ENCODE measurements around the gene CCNI. TPM values are rescaled to one million over a fixed set of nuclear protein-coding genes. Genes with fewer than 3 reads are reported as not detected.

The CCNI gene
- total RNA-seq, 1 experiment from 2014 or later = 213 TPM

DNA sequence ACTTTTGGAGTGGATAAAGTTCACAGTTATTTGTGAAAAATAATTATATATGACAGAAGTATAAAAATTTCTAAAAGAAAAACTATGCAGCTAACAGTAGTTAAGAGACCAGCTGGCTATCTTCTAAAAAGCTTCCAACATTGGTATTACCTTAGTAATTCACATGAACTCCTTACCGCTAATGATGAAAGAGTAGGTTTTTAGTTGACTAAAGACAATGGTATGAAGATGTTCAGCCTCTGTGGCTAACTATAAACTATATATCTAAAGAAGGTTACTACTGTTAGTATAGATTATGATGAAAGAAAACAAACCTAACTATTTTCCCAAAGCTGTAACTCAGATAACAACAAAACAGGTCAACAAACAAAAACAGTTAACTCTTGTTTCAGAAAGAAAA lies 10.4 kb downstream of the CCNI start (continued):
- TF ChIP-seq, protein P1, sequence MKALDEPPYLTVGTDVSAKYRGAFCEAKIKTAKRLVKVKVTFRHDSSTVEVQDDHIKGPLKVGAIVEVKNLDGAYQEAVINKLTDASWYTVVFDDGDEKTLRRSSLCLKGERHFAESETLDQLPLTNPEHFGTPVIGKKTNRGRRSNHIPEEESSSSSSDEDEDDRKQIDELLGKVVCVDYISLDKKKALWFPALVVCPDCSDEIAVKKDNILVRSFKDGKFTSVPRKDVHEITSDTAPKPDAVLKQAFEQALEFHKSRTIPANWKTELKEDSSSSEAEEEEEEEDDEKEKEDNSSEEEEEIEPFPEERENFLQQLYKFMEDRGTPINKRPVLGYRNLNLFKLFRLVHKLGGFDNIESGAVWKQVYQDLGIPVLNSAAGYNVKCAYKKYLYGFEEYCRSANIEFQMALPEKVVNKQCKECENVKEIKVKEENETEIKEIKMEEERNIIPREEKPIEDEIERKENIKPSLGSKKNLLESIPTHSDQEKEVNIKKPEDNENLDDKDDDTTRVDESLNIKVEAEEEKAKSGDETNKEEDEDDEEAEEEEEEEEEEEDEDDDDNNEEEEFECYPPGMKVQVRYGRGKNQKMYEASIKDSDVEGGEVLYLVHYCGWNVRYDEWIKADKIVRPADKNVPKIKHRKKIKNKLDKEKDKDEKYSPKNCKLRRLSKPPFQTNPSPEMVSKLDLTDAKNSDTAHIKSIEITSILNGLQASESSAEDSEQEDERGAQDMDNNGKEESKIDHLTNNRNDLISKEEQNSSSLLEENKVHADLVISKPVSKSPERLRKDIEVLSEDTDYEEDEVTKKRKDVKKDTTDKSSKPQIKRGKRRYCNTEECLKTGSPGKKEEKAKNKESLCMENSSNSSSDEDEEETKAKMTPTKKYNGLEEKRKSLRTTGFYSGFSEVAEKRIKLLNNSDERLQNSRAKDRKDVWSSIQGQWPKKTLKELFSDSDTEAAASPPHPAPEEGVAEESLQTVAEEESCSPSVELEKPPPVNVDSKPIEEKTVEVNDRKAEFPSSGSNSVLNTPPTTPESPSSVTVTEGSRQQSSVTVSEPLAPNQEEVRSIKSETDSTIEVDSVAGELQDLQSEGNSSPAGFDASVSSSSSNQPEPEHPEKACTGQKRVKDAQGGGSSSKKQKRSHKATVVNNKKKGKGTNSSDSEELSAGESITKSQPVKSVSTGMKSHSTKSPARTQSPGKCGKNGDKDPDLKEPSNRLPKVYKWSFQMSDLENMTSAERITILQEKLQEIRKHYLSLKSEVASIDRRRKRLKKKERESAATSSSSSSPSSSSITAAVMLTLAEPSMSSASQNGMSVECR (CRISPR knock-in tag; IDR thresholded peaks at IDR 0.05; ENCODE audit: borderline replicate concordance) = no peak
- TF ChIP-seq, protein P2, sequence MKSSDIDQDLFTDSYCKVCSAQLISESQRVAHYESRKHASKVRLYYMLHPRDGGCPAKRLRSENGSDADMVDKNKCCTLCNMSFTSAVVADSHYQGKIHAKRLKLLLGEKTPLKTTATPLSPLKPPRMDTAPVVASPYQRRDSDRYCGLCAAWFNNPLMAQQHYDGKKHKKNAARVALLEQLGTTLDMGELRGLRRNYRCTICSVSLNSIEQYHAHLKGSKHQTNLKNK (CRISPR knock-in tag; IDR thresholded peaks at IDR 0.05) = no peak
- TF ChIP-seq, protein P3, sequence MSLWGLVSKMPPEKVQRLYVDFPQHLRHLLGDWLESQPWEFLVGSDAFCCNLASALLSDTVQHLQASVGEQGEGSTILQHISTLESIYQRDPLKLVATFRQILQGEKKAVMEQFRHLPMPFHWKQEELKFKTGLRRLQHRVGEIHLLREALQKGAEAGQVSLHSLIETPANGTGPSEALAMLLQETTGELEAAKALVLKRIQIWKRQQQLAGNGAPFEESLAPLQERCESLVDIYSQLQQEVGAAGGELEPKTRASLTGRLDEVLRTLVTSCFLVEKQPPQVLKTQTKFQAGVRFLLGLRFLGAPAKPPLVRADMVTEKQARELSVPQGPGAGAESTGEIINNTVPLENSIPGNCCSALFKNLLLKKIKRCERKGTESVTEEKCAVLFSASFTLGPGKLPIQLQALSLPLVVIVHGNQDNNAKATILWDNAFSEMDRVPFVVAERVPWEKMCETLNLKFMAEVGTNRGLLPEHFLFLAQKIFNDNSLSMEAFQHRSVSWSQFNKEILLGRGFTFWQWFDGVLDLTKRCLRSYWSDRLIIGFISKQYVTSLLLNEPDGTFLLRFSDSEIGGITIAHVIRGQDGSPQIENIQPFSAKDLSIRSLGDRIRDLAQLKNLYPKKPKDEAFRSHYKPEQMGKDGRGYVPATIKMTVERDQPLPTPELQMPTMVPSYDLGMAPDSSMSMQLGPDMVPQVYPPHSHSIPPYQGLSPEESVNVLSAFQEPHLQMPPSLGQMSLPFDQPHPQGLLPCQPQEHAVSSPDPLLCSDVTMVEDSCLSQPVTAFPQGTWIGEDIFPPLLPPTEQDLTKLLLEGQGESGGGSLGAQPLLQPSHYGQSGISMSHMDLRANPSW (CRISPR knock-in tag; conservative IDR thresholded peaks at IDR 0.05; ENCODE audit: low read depth) = no peak
- TF ChIP-seq NFATC4 (CRISPR knock-in tag; IDR thresholded peaks at IDR 0.05) = no peak

DNA sequence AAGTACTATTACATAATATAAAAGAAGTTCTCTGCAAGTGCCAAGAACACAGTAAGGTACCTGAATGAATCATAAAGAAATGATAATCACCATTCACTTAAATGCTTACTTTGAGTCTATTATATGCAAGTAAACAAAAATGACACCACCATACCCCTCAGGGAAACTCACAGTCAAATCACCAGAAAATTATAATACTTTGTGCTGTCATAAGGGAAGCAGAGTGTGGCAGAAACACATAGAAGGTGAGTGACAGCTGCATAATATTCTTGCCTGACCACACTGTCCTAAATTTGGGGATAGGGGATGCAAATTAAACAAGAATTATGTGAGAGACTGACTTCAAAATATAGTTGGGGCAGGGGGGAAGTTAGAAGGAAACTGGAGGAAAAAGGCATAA lies 12.9 kb downstream of the CCNI start:
- no peak for DNase-seq (ENCODE audit: low spot score)
- no peaks in the 10 kb centered on the region for H3K9me3 Mint-ChIP-seq
- POLR2A ChIA-PET = no interaction called here
- peaks cover 61% of the 10 kb centered on the region for H3K36me3 Mint-ChIP-seq
- no peak overlapping the region for H3K27ac Mint-ChIP-seq
- no peak for ATAC-seq
- TF ChIP-seq ESRRA (CRISPR knock-in tag; IDR thresholded peaks at IDR 0.05; ENCODE audit: borderline replicate concordance) = no peak
- no peak for TF ChIP-seq SP1 (CRISPR knock-in tag; conservative IDR thresholded peaks at IDR 0.05)
- TF ChIP-seq, protein P4, sequence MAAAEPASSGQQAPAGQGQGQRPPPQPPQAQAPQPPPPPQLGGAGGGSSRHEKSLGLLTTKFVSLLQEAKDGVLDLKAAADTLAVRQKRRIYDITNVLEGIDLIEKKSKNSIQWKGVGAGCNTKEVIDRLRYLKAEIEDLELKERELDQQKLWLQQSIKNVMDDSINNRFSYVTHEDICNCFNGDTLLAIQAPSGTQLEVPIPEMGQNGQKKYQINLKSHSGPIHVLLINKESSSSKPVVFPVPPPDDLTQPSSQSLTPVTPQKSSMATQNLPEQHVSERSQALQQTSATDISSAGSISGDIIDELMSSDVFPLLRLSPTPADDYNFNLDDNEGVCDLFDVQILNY (CRISPR knock-in tag; IDR thresholded peaks at IDR 0.05) = no peak
- TF ChIP-seq CREM (CRISPR knock-in tag; IDR thresholded peaks at IDR 0.05) = no peak
- H3K4me1 Mint-ChIP-seq = no peaks in the 10 kb centered on the region
- no peaks in the 10 kb centered on the region for H3K27me3 Mint-ChIP-seq (ENCODE audit: low read depth)
- CTCF ChIA-PET = interaction anchor here (0.7 kb wide), 1 partner anchor 70 kb away, joined by 4 read pairs; no protein-coding TSS in a partner anchor
- H3K4me3 Mint-ChIP-seq = no peak overlapping the region

DNA sequence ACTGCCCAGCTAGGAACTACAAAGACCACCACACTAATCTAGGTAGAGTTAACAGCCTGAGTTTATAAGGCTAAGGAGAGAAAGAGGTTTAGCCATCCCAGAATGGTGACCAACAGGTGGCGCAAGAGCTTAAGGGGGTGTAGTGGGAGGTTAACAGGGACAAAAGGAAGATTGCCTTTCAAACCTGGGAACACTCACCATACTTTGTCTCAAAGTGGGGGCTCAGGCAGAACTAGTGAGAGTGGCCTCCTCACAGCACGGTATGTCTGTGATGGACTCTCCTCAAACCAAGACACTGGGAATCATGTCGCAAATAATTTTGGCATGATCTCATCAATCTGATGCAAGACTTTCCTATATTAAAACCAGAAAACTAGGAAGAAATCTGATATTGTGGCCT lies 23.4 kb downstream of the CCNI start:
- Mint-ChIP-seq H3K36me3 (peaks cover 60% of the 10 kb centered on the region), H3K9me3 (no peaks in the 10 kb centered on the region), H3K4me3 (no peak overlapping the region), H3K27me3 (ENCODE audit: low read depth) (no peaks in the 10 kb centered on the region), H3K27ac (peak overlapping the region; percentile 82), H3K4me1 (peaks cover 7% of the 10 kb centered on the region)
- TF ChIP-seq, protein P5, sequence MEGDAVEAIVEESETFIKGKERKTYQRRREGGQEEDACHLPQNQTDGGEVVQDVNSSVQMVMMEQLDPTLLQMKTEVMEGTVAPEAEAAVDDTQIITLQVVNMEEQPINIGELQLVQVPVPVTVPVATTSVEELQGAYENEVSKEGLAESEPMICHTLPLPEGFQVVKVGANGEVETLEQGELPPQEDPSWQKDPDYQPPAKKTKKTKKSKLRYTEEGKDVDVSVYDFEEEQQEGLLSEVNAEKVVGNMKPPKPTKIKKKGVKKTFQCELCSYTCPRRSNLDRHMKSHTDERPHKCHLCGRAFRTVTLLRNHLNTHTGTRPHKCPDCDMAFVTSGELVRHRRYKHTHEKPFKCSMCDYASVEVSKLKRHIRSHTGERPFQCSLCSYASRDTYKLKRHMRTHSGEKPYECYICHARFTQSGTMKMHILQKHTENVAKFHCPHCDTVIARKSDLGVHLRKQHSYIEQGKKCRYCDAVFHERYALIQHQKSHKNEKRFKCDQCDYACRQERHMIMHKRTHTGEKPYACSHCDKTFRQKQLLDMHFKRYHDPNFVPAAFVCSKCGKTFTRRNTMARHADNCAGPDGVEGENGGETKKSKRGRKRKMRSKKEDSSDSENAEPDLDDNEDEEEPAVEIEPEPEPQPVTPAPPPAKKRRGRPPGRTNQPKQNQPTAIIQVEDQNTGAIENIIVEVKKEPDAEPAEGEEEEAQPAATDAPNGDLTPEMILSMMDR (IDR thresholded peaks at IDR 0.05) = peak; percentile 59
- TF ChIP-seq, protein P6, sequence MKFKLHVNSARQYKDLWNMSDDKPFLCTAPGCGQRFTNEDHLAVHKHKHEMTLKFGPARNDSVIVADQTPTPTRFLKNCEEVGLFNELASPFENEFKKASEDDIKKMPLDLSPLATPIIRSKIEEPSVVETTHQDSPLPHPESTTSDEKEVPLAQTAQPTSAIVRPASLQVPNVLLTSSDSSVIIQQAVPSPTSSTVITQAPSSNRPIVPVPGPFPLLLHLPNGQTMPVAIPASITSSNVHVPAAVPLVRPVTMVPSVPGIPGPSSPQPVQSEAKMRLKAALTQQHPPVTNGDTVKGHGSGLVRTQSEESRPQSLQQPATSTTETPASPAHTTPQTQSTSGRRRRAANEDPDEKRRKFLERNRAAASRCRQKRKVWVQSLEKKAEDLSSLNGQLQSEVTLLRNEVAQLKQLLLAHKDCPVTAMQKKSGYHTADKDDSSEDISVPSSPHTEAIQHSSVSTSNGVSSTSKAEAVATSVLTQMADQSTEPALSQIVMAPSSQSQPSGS (CRISPR knock-in tag; IDR thresholded peaks at IDR 0.05; ENCODE audit: borderline replicate concordance, low read depth) = no peak
- POLR2A ChIA-PET = interaction anchor here (0.5 to 1.1 kb wide), 2 partner anchors 20 to 103 kb away, joined by 3 to 8 read pairs; no protein-coding TSS in a partner anchor
- ATAC-seq = peak; percentile 89
- peak; percentile 89 for DNase-seq (ENCODE audit: low spot score)
- CTCF ChIA-PET = interaction anchor here (0.6 to 2.7 kb wide), 20 partner anchors 9 to 617 kb away, joined by 3 to 62 read pairs (median 3); partner anchors contain the start of gene SHROOM3
